IMR-90 (cell line): Measurements from ENCODE around the gene HLA-E. TPM values are rescaled to one million over a fixed set of nuclear protein-coding genes. Genes with fewer than 3 reads are reported as not detected.

Experiments used
- ATAC-seq: fragments of 200-7000 bp; cut with Tn5 transposase; 2 replicates; pipeline ENCODE4 v1.9.1; 2020; ENCODE audit warnings: low read depth, mild to moderate bottlenecking, moderate library complexity
- BruUV-seq: library from RNA; stranded (reverse); fragments of 400-500 nt; replicated peaks from 2 replicates; lab custom pipeline; 2021; lab: Mats Ljungman, UMichigan
- CTCF ChIA-PET: fragments of 300-600 bp; formaldehyde crosslinking; extraction: SDS; loops from one replicate; lab custom pipeline; 2021; ENCODE audit warnings: antibody characterized with exemption; lab: Yijun Ruan, JAX
- POLR2A ChIA-PET: fragments of 300-600 bp; sonication (Branson Sonifier 250); formaldehyde crosslinking; loops from one replicate; lab custom pipeline; 2022; ENCODE audit warnings: antibody characterized with exemption; ENCODE audit not compliant: unreplicated experiment; lab: Charles Lee
- DNase-seq: peaks from one replicate; pipeline ENCODE4 v3.0.0; 2013
- H2AFZ ChIP-seq: replicated peaks from 2 replicates; pipeline ENCODE3; 2013; ENCODE audit warnings: low read length, mild to moderate bottlenecking; ENCODE audit not compliant: poor library complexity
- H2AK5ac ChIP-seq: 2 replicates; pipeline ENCODE4 v1.6.1; 2013; ENCODE audit warnings: low read depth, low read length, inconsistent platforms
- H2AK9ac ChIP-seq: replicated peaks from 2 replicates; pipeline ENCODE3; 2013; ENCODE audit warnings: mild to moderate bottlenecking, low read depth, low read length, moderate library complexity; ENCODE audit not compliant: poor library complexity
- H2BK120ac ChIP-seq: 2 replicates; pipeline ENCODE4 v1.6.1; 2013; ENCODE audit warnings: low read depth, low read length, inconsistent platforms
- H2BK15ac ChIP-seq: 3 replicates; pipeline ENCODE4 v1.6.1; 2013; ENCODE audit warnings: low read depth, low read length, inconsistent platforms
- H2BK20ac ChIP-seq: 2 replicates; pipeline ENCODE4 v1.6.1; 2013; ENCODE audit warnings: low read depth, mild to moderate bottlenecking, inconsistent platforms, low read length, moderate library complexity
- H2BK5ac ChIP-seq: 2 replicates; pipeline ENCODE4 v1.6.1; 2013; ENCODE audit warnings: mild to moderate bottlenecking, low read depth, low read length, inconsistent platforms; ENCODE audit not compliant: poor library complexity, severe bottlenecking
- H3K14ac ChIP-seq: replicated peaks from 2 replicates; pipeline ENCODE4 v1.6.1; 2013; ENCODE audit warnings: low read depth, low read length, inconsistent platforms
- H3K18ac ChIP-seq: 2 replicates; pipeline ENCODE4 v1.6.1; 2013; ENCODE audit warnings: low read depth, low read length, control low read depth
- H3K23ac ChIP-seq: 2 replicates; pipeline ENCODE4 v1.6.1; 2013; ENCODE audit warnings: low read depth, low read length, inconsistent platforms
- H3K27ac ChIP-seq: 2 replicates; pipeline ENCODE4 v1.5.1; 2013; ENCODE audit warnings: mild to moderate bottlenecking, control low read depth, low read length; ENCODE audit not compliant: insufficient read depth
- H3K27me3 ChIP-seq: 2 replicates; pipeline ENCODE4 v1.6.1; 2013; ENCODE audit warnings: low read length; ENCODE audit not compliant: control insufficient read depth, insufficient read depth
- H3K36me3 ChIP-seq: 2 replicates; pipeline ENCODE4 v1.6.1; 2013; ENCODE audit warnings: low read length, mixed read lengths; ENCODE audit not compliant: control insufficient read depth, insufficient read depth
- H3K4ac ChIP-seq: 2 replicates; pipeline ENCODE4 v1.6.1; 2013; ENCODE audit warnings: low read depth, low read length, inconsistent platforms
- H3K4me1 ChIP-seq: 2 replicates; pipeline ENCODE4 v1.6.1; 2013; ENCODE audit warnings: low read length, mixed read lengths; ENCODE audit not compliant: control insufficient read depth, insufficient read depth
- H3K4me2 ChIP-seq: 2 replicates; pipeline ENCODE4 v1.6.1; 2013; ENCODE audit warnings: low read depth, mild to moderate bottlenecking, control low read depth, low read length, moderate library complexity
- H3K4me3 ChIP-seq: 2 replicates; pipeline ENCODE4 v1.5.1; 2013; ENCODE audit warnings: low read depth, mild to moderate bottlenecking, control low read depth, low read length, moderate library complexity; ENCODE audit not compliant: insufficient read depth
- H3K56ac ChIP-seq: 2 replicates; pipeline ENCODE4 v1.6.1; 2013; ENCODE audit warnings: low read length, inconsistent platforms; ENCODE audit not compliant: insufficient read depth; ENCODE audit errors: extremely low read depth
- H3K79me1 ChIP-seq, 2 experiments: 2 replicates each; pipeline ENCODE4 v1.6.1; 2013; ENCODE audit warnings: low read length in 2 of 2, inconsistent platforms in 1 of 2, low read depth in 1 of 2
- H3K9ac ChIP-seq: 2 replicates; pipeline ENCODE4 v1.6.1; 2013; ENCODE audit warnings: low read depth, low read length, control low read depth
- H3K9me1 ChIP-seq: 2 replicates; pipeline ENCODE4 v1.6.1; 2013; ENCODE audit warnings: low read length, inconsistent platforms; ENCODE audit not compliant: insufficient read depth
- H3K9me3 ChIP-seq: 2 replicates; pipeline ENCODE4 v1.6.1; 2013; ENCODE audit warnings: low read length; ENCODE audit not compliant: control insufficient read depth, insufficient read depth
- H4K20me1 ChIP-seq: 2 replicates; pipeline ENCODE4 v1.6.1; 2013; ENCODE audit warnings: low read length, inconsistent platforms; ENCODE audit not compliant: insufficient read depth
- H4K5ac ChIP-seq: 2 replicates; pipeline ENCODE4 v1.6.1; 2013; ENCODE audit warnings: mild to moderate bottlenecking, low read depth, low read length, control low read depth
- H4K8ac ChIP-seq, 2 experiments: 2 replicates each; pipeline ENCODE4 v1.6.1; 2013; ENCODE audit warnings: low read depth in 2 of 2, low read length in 2 of 2, control low read depth in 1 of 2, inconsistent platforms in 1 of 2
- H4K91ac ChIP-seq: 2 replicates; pipeline ENCODE4 v1.6.1; 2013; ENCODE audit warnings: low read depth, low read length, inconsistent platforms; ENCODE audit not compliant: insufficient read depth
- CTCF ChIP-seq: conservative IDR thresholded peaks from 2 replicates; pipeline ENCODE4 v1.5.1; 2012; ENCODE audit warnings: mild to moderate bottlenecking, low read depth, low read length, improper control_type of control experiment
- FOS ChIP-seq: fragments of 150-350 bp; IDR thresholded peaks from 2 replicates; pipeline ENCODE4 v1.6.1; 2016; ENCODE audit warnings: low read depth, low read length
- MAFK ChIP-seq: IDR thresholded peaks from 2 replicates; pipeline ENCODE4 v1.6.1; 2012; ENCODE audit warnings: low read depth, low read length, improper control_type of control experiment
- POLR2A ChIP-seq: IDR thresholded peaks from 2 replicates; pipeline ENCODE4 v1.6.1; 2012; ENCODE audit warnings: mild to moderate bottlenecking, low read depth, low read length
- RAD21 ChIP-seq: IDR thresholded peaks from 2 replicates; pipeline ENCODE4 v1.6.1; 2012; ENCODE audit warnings: low read length, improper control_type of control experiment
- USF2 ChIP-seq: fragments of 150-350 bp; IDR thresholded peaks from 2 replicates; pipeline ENCODE4 v1.6.1; 2017; ENCODE audit warnings: mild to moderate bottlenecking, antibody characterized with exemption, low read length, low read depth
- WGBS, 2 experiments: methylation state at CpG; one replicate each; pipeline versions ENCODE4 v1.1.5 to v1.1.7; 2013; ENCODE audit warnings: missing lambda C conversion rate in 2 of 2; ENCODE audit not compliant: insufficient read length in 1 of 2; ENCODE audit errors: extremely low coverage in 2 of 2; 5-methylcytosine and 5-hydroxymethylcytosine counted together
- dilution Hi-C: fragments of 300-500 bp; cut with HindIII; formaldehyde crosslinking; loops from one replicate; pipeline ENCODE4 v1.14.3; 2018; ENCODE audit warnings: low sequenced_read_pairs; ENCODE audit not compliant: unreplicated experiment
- in situ Hi-C: fragments of 300-500 bp; cut with MboI; formaldehyde crosslinking; loops from 3 replicates; pipeline ENCODE4 v1.14.3; 2019; ENCODE audit warnings: low sequenced_read_pairs, inconsistent platforms, mixed read lengths
- intact Hi-C: fragments of 100-400 bp; cut with micrococcal nuclease; formaldehyde crosslinking; loops from 2 replicates; pipeline ENCODE4 v1.10.0; 2022
- polyA plus RNA-seq, 3 experiments: library from polyadenylated mRNA; depleted of rRNA; stranded (reverse); fragments of >200 nt; gene quantifications; 2 replicates each; pipeline ENCODE4 v1.2.3, GENCODE V29; 2012; ENCODE audit warnings: low replicate concordance in 1 of 3
- total RNA-seq: library from RNA; depleted of rRNA; stranded (reverse); fragments of >200 nt; gene quantifications from 2 replicates; pipeline ENCODE4 v1.2.3, GENCODE V29; 2012

Gene HLA-E
- total and polyA plus RNA-seq, 2 of the 4 experiments (the other 2 are of a cell fraction), result 83.6 to 84.8 TPM

- TF ChIP-seq FOS, result no peak
These were observed 3.0 kb downstream of the HLA-E start (continued) for GRCh38 chr6:30491991-30492952.

- Histone ChIP-seq H3K36me3 (peaks cover 31% of the 10 kb centered on the region), H4K91ac (no peak overlapping the region), H2AK5ac (no peak overlapping the region), H2BK120ac (no peak overlapping the region), H2BK20ac (no peak overlapping the region), H3K79me1 (peaks cover 12 to 32% of the 10 kb centered on the region in 2 experiments; a peak in 3 of 4 replicates), H3K4me2 (no peak overlapping the region), H3K27me3 (no peaks in the 10 kb centered on the region), H2BK5ac (no peak overlapping the region), H2BK15ac (no peak overlapping the region), H3K9me3 (no peaks in the 10 kb centered on the region), H2AK9ac (no peak overlapping the region), H2AFZ (no peak overlapping the region), H3K18ac (no peak overlapping the region), H3K14ac (no peak overlapping the region), H4K5ac (no peak overlapping the region), H3K4ac (no peak overlapping the region), H4K20me1 (peaks cover 27% of the 10 kb centered on the region), H4K8ac (no peak overlapping the region), H3K9ac (no peak overlapping the region), H3K23ac (no peak overlapping the region), H3K9me1 (peaks cover 17% of the 10 kb centered on the region), H3K4me3 (no peak overlapping the region), H3K27ac (no peak overlapping the region), H3K4me1 (peaks cover 15% of the 10 kb centered on the region), H3K56ac (no peak overlapping the region)
- no peak for TF ChIP-seq MAFK
- TF ChIP-seq RAD21, result no peak
- 0 out of 2 replicates have a peak, but pooled peaks have one; percentile 5 for TF ChIP-seq CTCF
- no peak for TF ChIP-seq USF2
- TF ChIP-seq POLR2A, result peak; percentile 30; the same call in 1 of the 2 replicates
- WGBS, 2 experiments, result 57% methylated on average over 1 of the region's 8 CpGs; no CpG with 5 or more reads in 1 of the 2 experiments
- DNase-seq, result no peak
- intact Hi-C loops, result no loop called here
- no peak for ATAC-seq
- POLR2A ChIA-PET, result no interaction called here
- TSS peak; percentile 67 for BruUV-seq
- in situ Hi-C loops, result loop anchor here (5.0 to 25.0 kb wide), 2 partner anchors 44 to 594 kb away; no protein-coding TSS in a partner anchor
- dilution Hi-C loops, result no loop called here
- CTCF ChIA-PET, result no interaction called here
These were observed 4.4 kb downstream of the HLA-E start for GRCh38 chr6:30493643-30494250.
